ENCODE results near the gene GMNN. TPM values are rescaled to one million over a fixed set of nuclear protein-coding genes. Genes with fewer than 3 reads are reported as not detected.

Gene GMNN
- total RNA-seq, 3 donors from 2014 or later = 8.5 to 42.1 (median 27.2) TPM

DNA sequence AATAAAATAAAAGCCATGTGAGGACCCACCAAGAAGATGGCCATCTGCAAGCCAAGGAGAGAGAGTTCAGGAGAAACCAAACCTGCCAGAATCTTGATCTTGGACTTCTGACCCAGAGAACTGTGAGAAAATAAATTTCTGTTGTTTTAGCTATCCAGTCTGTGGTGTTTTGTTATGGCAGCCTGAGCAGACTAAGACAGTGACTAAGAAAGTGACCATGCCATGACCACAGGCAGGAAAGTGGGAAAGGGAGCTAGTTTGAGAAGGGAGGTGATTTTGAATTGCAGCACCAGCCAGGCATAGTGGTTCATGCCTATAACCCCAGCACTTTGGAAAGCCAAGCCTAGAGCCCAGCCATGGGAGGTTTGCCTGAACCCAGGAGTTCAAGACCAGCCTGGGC, 33.9 kb upstream of the GMNN start:
- Histone ChIP-seq H3K27me3 (no peaks in the 10 kb centered on the region), H3K9me3 (no peaks in the 10 kb centered on the region), H3K27ac (no peak overlapping the region), H3K4me3 (no peak overlapping the region), H3K4me1 (no peaks in the 10 kb centered on the region), H3K36me3 (no peaks in the 10 kb centered on the region)
- no peak for DNase-seq (ENCODE audit: low spot score in 2 of 2)
- TF ChIP-seq POLR2A (IDR thresholded peaks at IDR 0.05) (no peak), POLR2AphosphoS5 (IDR thresholded peaks at IDR 0.05) (no peak)
- TF ChIP-seq, protein P1, sequence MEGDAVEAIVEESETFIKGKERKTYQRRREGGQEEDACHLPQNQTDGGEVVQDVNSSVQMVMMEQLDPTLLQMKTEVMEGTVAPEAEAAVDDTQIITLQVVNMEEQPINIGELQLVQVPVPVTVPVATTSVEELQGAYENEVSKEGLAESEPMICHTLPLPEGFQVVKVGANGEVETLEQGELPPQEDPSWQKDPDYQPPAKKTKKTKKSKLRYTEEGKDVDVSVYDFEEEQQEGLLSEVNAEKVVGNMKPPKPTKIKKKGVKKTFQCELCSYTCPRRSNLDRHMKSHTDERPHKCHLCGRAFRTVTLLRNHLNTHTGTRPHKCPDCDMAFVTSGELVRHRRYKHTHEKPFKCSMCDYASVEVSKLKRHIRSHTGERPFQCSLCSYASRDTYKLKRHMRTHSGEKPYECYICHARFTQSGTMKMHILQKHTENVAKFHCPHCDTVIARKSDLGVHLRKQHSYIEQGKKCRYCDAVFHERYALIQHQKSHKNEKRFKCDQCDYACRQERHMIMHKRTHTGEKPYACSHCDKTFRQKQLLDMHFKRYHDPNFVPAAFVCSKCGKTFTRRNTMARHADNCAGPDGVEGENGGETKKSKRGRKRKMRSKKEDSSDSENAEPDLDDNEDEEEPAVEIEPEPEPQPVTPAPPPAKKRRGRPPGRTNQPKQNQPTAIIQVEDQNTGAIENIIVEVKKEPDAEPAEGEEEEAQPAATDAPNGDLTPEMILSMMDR (IDR thresholded peaks at IDR 0.05) = no peak
- intact Hi-C loops (cut with DNase I; ENCODE audit: low total_unique reads) = no loop called here

DNA sequence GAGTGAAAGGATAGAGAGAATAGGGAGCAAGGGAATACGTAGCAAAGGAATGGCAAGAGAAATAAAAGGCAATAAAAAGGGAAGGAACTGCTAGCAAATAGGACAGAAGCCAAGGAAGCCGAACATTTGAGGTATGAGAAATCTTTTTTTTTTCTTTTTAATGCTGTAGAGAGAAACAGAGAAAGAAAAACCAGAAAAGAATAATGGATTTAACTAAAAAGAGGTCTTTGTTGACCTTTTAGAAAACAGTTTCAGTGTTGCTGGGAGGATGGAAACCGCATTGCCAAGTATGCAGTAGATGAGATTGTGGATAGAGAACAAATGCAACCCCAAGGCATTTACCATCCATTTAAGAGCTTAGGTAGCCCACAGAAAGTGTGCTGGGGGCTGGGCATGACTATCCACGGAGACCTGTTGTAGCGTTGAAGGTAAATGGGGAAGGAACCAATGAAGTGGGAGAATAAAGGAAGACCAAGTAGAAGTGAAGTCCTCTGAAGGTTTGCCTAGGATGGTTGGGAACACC, 32.5 kb upstream of the GMNN start:
- intact Hi-C loops (cut with DNase I; ENCODE audit: low total_unique reads) = no loop called here
- Histone ChIP-seq H3K4me1 (no peaks in the 10 kb centered on the region), H3K36me3 (no peaks in the 10 kb centered on the region), H3K4me3 (no peak overlapping the region), H3K9me3 (no peaks in the 10 kb centered on the region), H3K27me3 (no peaks in the 10 kb centered on the region), H3K27ac (no peak overlapping the region)
- no peak for DNase-seq (ENCODE audit: low spot score in 2 of 2)
- no peak for TF ChIP-seq POLR2A (IDR thresholded peaks at IDR 0.05)
- TF ChIP-seq, protein P1 (IDR thresholded peaks at IDR 0.05) = no peak
- no peak for TF ChIP-seq POLR2AphosphoS5 (IDR thresholded peaks at IDR 0.05)

DNA sequence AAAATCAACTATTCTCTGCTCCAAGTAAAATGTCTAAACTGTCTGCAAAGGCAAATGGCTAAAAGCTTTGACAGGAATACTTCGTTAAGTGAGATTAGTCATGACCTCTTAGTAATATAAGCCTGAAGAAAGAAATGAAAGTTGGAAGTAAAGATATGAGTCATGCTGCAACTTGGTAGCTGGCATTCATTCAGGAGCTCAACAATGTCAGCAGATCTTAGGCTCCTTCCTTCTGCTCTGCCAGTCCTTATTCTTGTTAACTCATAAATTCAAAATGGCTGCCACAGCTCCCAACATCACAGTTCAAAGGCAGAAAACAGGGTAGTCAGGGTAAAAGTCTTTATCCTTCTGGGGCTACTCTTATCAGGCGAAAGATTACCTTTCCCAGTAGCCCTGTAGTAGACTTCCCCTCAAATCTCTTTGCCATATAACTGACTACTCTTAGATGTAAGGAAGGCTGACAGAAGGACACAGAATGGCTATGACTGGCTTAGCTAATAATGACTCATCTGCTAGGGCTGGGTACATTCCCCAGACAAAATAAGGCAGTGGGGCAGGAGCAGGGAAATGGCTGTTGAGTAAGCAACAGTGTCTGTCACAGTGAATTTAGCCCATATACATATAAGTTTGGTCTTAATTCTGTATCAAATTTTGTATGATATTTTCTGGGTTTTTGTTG, 31.3 kb upstream of the GMNN start:
- Histone ChIP-seq H3K36me3 (no peaks in the 10 kb centered on the region), H3K4me1 (no peaks in the 10 kb centered on the region), H3K27me3 (no peaks in the 10 kb centered on the region), H3K9me3 (no peaks in the 10 kb centered on the region), H3K27ac (no peak overlapping the region), H3K4me3 (no peak overlapping the region)
- DNase-seq (ENCODE audit: low spot score in 2 of 2) = no peak
- TF ChIP-seq POLR2A (IDR thresholded peaks at IDR 0.05) = no peak
- no peak for TF ChIP-seq POLR2AphosphoS5 (IDR thresholded peaks at IDR 0.05)
- TF ChIP-seq, protein P1 (IDR thresholded peaks at IDR 0.05) = no peak
- intact Hi-C loops (cut with DNase I; ENCODE audit: low total_unique reads) = no loop called here

DNA sequence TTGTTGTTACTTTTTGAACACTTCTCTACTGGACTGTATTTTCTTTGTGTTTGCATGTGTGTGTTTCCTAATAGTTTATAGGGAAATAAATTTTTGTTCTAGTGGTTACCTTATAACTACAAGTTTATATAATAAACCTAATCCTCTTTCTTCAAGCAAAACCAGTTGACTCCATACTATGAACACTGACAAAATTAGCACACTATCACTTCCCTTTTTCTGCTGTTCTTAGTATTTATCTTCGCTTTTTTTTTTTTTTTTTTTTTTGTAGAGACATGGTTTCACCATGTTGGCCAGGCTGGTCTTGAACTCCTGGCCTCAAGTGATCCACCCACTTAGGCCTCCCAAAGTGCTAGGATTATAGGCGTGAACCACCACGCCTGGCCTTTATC, 30.8 kb upstream of the GMNN start:
- no peak for DNase-seq (ENCODE audit: low spot score in 2 of 2)
- Histone ChIP-seq H3K9me3 (no peaks in the 10 kb centered on the region), H3K36me3 (no peaks in the 10 kb centered on the region), H3K27me3 (no peaks in the 10 kb centered on the region), H3K4me1 (no peaks in the 10 kb centered on the region), H3K27ac (no peak overlapping the region), H3K4me3 (no peak overlapping the region)
- no peak for TF ChIP-seq POLR2AphosphoS5 (IDR thresholded peaks at IDR 0.05)
- TF ChIP-seq, protein P1 (IDR thresholded peaks at IDR 0.05) = no peak
- TF ChIP-seq POLR2A (IDR thresholded peaks at IDR 0.05) = no peak
- intact Hi-C loops (cut with DNase I; ENCODE audit: low total_unique reads) = no loop called here

DNA sequence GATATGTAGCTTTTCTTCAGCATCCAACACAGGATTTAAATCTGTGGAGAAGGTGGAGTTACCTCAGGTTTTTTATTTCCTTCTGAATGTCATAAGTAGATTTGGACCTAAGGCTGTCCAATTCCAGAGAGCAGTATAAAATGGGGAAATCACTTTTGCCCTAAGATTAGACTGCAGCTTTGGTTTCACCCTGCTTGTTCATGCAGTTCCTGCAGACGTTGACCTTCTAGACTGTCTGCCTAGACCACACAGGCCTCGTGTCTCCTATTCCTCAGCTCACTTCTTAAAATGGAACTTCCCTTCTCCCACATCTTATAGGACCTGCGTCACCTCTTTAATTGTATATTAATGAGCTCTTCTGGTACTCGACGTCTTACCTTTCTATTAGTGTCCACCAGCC, 29.8 kb upstream of the GMNN start:
- no peak for TF ChIP-seq POLR2A (IDR thresholded peaks at IDR 0.05)
- TF ChIP-seq, protein P1 (IDR thresholded peaks at IDR 0.05) = no peak
- no peak for TF ChIP-seq POLR2AphosphoS5 (IDR thresholded peaks at IDR 0.05)
- H3K27ac ChIP-seq = no peak overlapping the region
- no peak for DNase-seq (ENCODE audit: low spot score in 2 of 2)
- no peaks in the 10 kb centered on the region for H3K4me1 ChIP-seq
- H3K4me3 ChIP-seq = no peak overlapping the region
- no peaks in the 10 kb centered on the region for H3K9me3 ChIP-seq
- intact Hi-C loops (cut with DNase I; ENCODE audit: low total_unique reads) = no loop called here
- no peaks in the 10 kb centered on the region for H3K27me3 ChIP-seq
- no peaks in the 10 kb centered on the region for H3K36me3 ChIP-seq

All from breast epithelium (tissue), 4 donors.